HepG2 (cell line): ENCODE measurements around the gene UBE2I. TPM values are rescaled to one million over a fixed set of nuclear protein-coding genes. Genes with fewer than 3 reads are reported as not detected.

Source experiments
- CHD2 ChIP-seq: IDR thresholded peaks from 2 replicates; pipeline ENCODE4 v1.6.1; 2011; ENCODE audit warnings: low read depth, low read length, improper control_type of control experiment
- CREB1 ChIP-seq, 2 experiments: fragments of 450-650 bp in 1 of 2; IDR thresholded peaks; 2 replicates each; pipeline ENCODE4 v1.6.1; 2016 to 2017; ENCODE audit warnings: control low read depth in 1 of 2, mild to moderate bottlenecking in 1 of 2, missing compliant biosample characterization in 1 of 2, missing genetic modification characterization in 1 of 2
- DMTF1 ChIP-seq: sonication (generic); formaldehyde crosslinking; IDR thresholded peaks from 2 replicates; pipeline ENCODE4 v1.4.0; 2020; ENCODE audit warnings: mild to moderate bottlenecking, missing genetic modification reagents
- E2F5 ChIP-seq: sonication (generic); formaldehyde crosslinking; conservative IDR thresholded peaks from 2 replicates; pipeline ENCODE4 v1.4.0; 2020; ENCODE audit warnings: missing genetic modification reagents
- ETV6 ChIP-seq: sonication (generic); formaldehyde crosslinking; conservative IDR thresholded peaks from 2 replicates; pipeline ENCODE4 v1.4.0; 2020; ENCODE audit warnings: missing genetic modification reagents
- HES4 ChIP-seq: sonication (generic); formaldehyde crosslinking; IDR thresholded peaks from 2 replicates; pipeline ENCODE4 v1.9.0; 2021; ENCODE audit warnings: mild to moderate bottlenecking, missing genetic modification reagents, borderline replicate concordance
- MATR3 ChIP-seq: sonication (generic); formaldehyde crosslinking; IDR thresholded peaks from 2 replicates; pipeline ENCODE4 v1.4.0; 2020; ENCODE audit warnings: missing genetic modification reagents
- PHF8 ChIP-seq: sonication (generic); formaldehyde crosslinking; IDR thresholded peaks from 2 replicates; pipeline ENCODE4 v1.5.0; 2020; ENCODE audit warnings: missing genetic modification reagents
- REL ChIP-seq: sonication (generic); formaldehyde crosslinking; conservative IDR thresholded peaks from 2 replicates; pipeline ENCODE4 v1.8.0; 2022; ENCODE audit warnings: mild to moderate bottlenecking, missing genetic modification reagents, moderate library complexity
- SOX13 ChIP-seq, 3 experiments: fragments of 450-650 bp in 1 of 3; sonication (generic) in 1 of 3; formaldehyde crosslinking in 1 of 3; IDR thresholded peaks in 2 of 3; conservative IDR thresholded peaks in 1 of 3; 2 replicates each; pipeline versions ENCODE4 v1.5.0 to v1.6.1; 2016 to 2020; ENCODE audit warnings: antibody characterized with exemption in 1 of 3, mild to moderate bottlenecking in 1 of 3, missing compliant biosample characterization in 1 of 3, missing genetic modification reagents in 1 of 3, moderate library complexity in 1 of 3
- TAF1 ChIP-seq: sonication (generic); formaldehyde crosslinking; IDR thresholded peaks from 2 replicates; pipeline ENCODE4 v1.4.0; 2020; ENCODE audit warnings: missing genetic modification reagents
- YEATS2 ChIP-seq: sonication (generic); formaldehyde crosslinking; IDR thresholded peaks from 2 replicates; pipeline ENCODE4 v1.4.0; 2020; ENCODE audit warnings: missing genetic modification reagents, borderline replicate concordance
- ZBTB3 ChIP-seq: sonication (generic); formaldehyde crosslinking; IDR thresholded peaks from 2 replicates; pipeline ENCODE4 v1.4.0; 2020; ENCODE audit warnings: low read depth, mild to moderate bottlenecking, moderate library complexity, missing genetic modification reagents, borderline replicate concordance
- ZFY ChIP-seq: sonication (generic); formaldehyde crosslinking; IDR thresholded peaks from 2 replicates; pipeline ENCODE4 v1.4.0; 2020; ENCODE audit warnings: missing genetic modification reagents
- ZMYM4 ChIP-seq: sonication (generic); formaldehyde crosslinking; IDR thresholded peaks from 2 replicates; pipeline ENCODE4 v1.8.1; 2023; ENCODE audit warnings: mild to moderate bottlenecking, missing genetic modification reagents
- ZNF281 ChIP-seq: sonication (generic); formaldehyde crosslinking; IDR thresholded peaks from 2 replicates; pipeline ENCODE4 v1.4.0; 2020; ENCODE audit warnings: missing genetic modification reagents, borderline replicate concordance
- ZNF34 ChIP-seq: sonication (generic); formaldehyde crosslinking; IDR thresholded peaks from 2 replicates; pipeline ENCODE4 v1.4.0; 2020; ENCODE audit warnings: mild to moderate bottlenecking, missing genetic modification reagents, borderline replicate concordance
- ZNF543 ChIP-seq: sonication (generic); formaldehyde crosslinking; IDR thresholded peaks from 2 replicates; pipeline ENCODE4 v1.4.0; 2020; ENCODE audit warnings: mild to moderate bottlenecking, missing genetic modification reagents
- ZNF564 ChIP-seq: sonication (generic); formaldehyde crosslinking; IDR thresholded peaks from 2 replicates; pipeline ENCODE4 v1.8.1; 2023; ENCODE audit warnings: mild to moderate bottlenecking, missing genetic modification reagents
- ZNF766 ChIP-seq: sonication (generic); formaldehyde crosslinking; IDR thresholded peaks from 2 replicates; pipeline ENCODE4 v1.5.0; 2020; ENCODE audit warnings: missing genetic modification reagents, borderline replicate concordance
- polyA plus RNA-seq, 8 experiments: library from polyadenylated mRNA; depleted of rRNA in 3 of 8; stranded (reverse) in 7 of 8; unstranded in 1 of 8; fragments of >200 nt; fragmentation: Illumina TruSeq in 4 of 8; extraction: Trizol in 4 of 8; gene quantifications; 2 replicates each; pipeline versions ENCODE4 v1.2.1 to v1.2.3, GENCODE V29; 2011 to 2016; ENCODE audit warnings: low read depth in 4 of 8, missing spikeins in 1 of 8, mixed read lengths in 1 of 8; ENCODE audit not compliant: insufficient read depth in 1 of 8
- total RNA-seq, 5 experiments: library from RNA; depleted of rRNA; stranded (reverse); fragments of >200 nt; fragmentation: Illumina TruSeq; extraction: Trizol; gene quantifications; 2 replicates each; pipeline ENCODE4 v1.2.3, GENCODE V29; 2016; ENCODE audit warnings: low read depth in 1 of 5
- TF ChIP-seq, protein P1 (sequence below): sonication (generic); formaldehyde crosslinking; IDR thresholded peaks from 2 replicates; pipeline ENCODE4 v1.5.1; 2020; ENCODE audit warnings: mild to moderate bottlenecking, missing genetic modification reagents, borderline replicate concordance

UBE2I gene
- total and polyA plus RNA-seq, 2 of the 13 experiments (the other 11 are each of a cell fraction or from before 2014, with no cell fraction given), result 75.8 to 98.9 TPM

DNA sequence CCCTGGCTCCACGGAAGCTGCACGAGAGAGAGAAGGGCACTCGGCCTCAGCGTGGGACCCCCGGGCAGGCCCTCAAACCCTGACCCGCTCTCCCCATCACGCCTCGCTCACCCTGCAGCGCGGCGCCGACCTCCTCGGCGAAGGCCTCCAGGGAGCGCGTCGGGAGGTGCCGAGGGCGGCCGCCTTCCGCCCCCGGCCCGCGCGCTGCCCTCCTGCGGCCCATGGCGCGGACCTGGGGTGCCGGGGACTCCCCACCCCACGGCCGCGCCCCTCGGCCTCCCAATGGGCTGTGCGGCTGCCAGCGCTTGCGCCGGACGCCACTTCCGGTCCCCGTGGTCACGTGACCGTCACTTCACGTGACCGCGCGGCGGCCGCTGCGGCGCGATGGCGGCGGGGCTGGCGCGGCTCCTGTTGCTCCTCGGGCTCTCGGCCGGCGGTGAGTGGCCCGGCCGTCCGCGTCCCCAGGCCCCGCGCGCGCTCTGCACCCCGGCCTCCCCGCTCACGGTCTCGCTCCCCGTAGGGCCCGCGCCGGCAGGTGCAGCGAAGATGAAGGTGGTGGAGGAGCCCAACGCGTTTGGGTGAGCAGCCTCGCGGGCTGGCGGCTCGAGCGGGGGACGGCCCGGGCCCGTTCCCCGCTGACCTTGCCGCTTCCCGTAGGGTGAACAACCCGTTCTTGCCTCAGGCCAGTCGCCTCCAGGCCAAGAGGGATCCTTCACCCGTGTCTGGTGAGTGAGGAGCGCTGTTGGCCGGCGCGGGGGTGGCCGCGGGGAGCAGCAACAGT lies 42.3 kb downstream of the UBE2I start, which contains the start of the genes GNPTG and TSR3 (continued):
- TF ChIP-seq REL (CRISPR knock-in tag), result no peak; the same call in 1 of the 2 replicates
- peak; percentile 94 for TF ChIP-seq ZFY (CRISPR knock-in tag)
- TF ChIP-seq ZMYM4 (CRISPR knock-in tag), result peak; percentile 59; the same call in 1 of the 2 replicates
- peak; percentile 26; the same call in 1 of the 2 replicates for TF ChIP-seq ZNF281 (CRISPR knock-in tag)
- no peak for TF ChIP-seq ZNF564 (CRISPR knock-in tag)
- TF ChIP-seq DMTF1 (CRISPR knock-in tag), result no peak
- 0 out of 2 replicates have a peak, but pooled peaks have one; percentile 74 for TF ChIP-seq ZNF766
- TF ChIP-seq CHD2, result no peak
- TF ChIP-seq ZNF543 (CRISPR knock-in tag), result no peak; the same call in 1 of the 2 replicates
- no peak for TF ChIP-seq ZBTB3 (CRISPR knock-in tag)
- TF ChIP-seq HES4 (CRISPR knock-in tag), result peak; percentile 80; the same call in 1 of the 2 replicates
- peak; percentile 72 for TF ChIP-seq YEATS2 (CRISPR knock-in tag)
- peak; percentile 70; the same call in 1 of the 2 replicates for TF ChIP-seq TAF1
- no peak; the same call in 1 of the 2 replicates for TF ChIP-seq ETV6 (CRISPR knock-in tag)
- peak; percentile 52; the same call in 1 of the 2 replicates for TF ChIP-seq CREB1 (IDR thresholded peaks at IDR 0.05)
- TF ChIP-seq CREB1 (CRISPR knock-in tag; IDR thresholded peaks at IDR 0.05), result no peak
- TF ChIP-seq SOX13 (IDR thresholded peaks at IDR 0.05), result no peak
- TF ChIP-seq SOX13 (CRISPR knock-in tag; conservative IDR thresholded peaks at IDR 0.05 in 1 of 2, IDR thresholded peaks at IDR 0.05 in 1 of 2), result peak in 1 of 2 experiments; percentile 23; a peak in 1 of 4 replicates
- peak; percentile 67; the same call in 1 of the 2 replicates for TF ChIP-seq ZNF34 (CRISPR knock-in tag)
- peak; percentile 74; the same call in 1 of the 2 replicates for TF ChIP-seq E2F5 (CRISPR knock-in tag)
- TF ChIP-seq PHF8 (CRISPR knock-in tag), result peak; percentile 73
- TF ChIP-seq MATR3 (CRISPR knock-in tag), result no peak
- TF ChIP-seq, protein P1, sequence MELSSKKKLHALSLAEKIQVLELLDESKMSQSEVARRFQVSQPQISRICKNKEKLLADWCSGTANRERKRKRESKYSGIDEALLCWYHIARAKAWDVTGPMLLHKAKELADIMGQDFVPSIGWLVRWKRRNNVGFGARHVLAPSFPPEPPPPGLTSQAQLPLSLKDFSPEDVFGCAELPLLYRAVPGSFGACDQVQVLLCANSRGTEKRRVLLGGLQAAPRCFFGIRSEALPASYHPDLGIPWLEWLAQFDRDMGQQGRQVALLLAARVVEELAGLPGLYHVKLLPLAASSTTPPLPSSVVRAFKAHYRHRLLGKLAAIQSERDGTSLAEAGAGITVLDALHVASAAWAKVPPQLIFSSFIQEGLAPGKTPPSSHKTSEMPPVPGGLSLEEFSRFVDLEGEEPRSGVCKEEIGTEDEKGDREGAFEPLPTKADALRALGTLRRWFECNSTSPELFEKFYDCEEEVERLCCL (CRISPR knock-in tag), result no peak
